HepG2 (cell line): ENCODE data around the gene STK10. TPM values are rescaled to one million over a fixed set of nuclear protein-coding genes. Genes with fewer than 3 reads are reported as not detected.

Experiments
- ATAC-seq: fragments of 200-7000 bp; cut with Tn5 transposase; 3 replicates; pipeline ENCODE4 v1.9.1; 2020; ENCODE audit warnings: mild to moderate bottlenecking, moderate library complexity
- BruUV-seq: library from RNA; stranded (reverse); fragments of 400-500 nt; replicated peaks from 2 replicates; lab custom pipeline; 2021; lab: Mats Ljungman, UMichigan
- CTCF ChIA-PET: fragments of 300-600 bp; formaldehyde crosslinking; extraction: SDS; loops from one replicate; lab custom pipeline; 2021; ENCODE audit warnings: low total read pairs, inconsistent platforms, low intra/inter-chr PET ratio; lab: Yijun Ruan, JAX
- POLR2A ChIA-PET: fragments of 350-600 bp; sonication (Branson Sonifier 250); formaldehyde crosslinking; loops from one replicate; lab custom pipeline; 2020; ENCODE audit warnings: antibody characterized with exemption, inconsistent platforms; lab: Yijun Ruan, JAX
- DNase-seq: peaks from one replicate; pipeline ENCODE4 v3.0.0-alpha.2; 2015; ENCODE audit warnings: low spot score
- FAIRE-seq: peaks from 3 replicates; lab custom pipeline; 2011; peaks lifted over from hg19 to GRCh38; lab: Jason Lieb, UNC
- H2AFZ ChIP-seq: one replicate; pipeline ENCODE4 v1.6.1; 2011; ENCODE audit warnings: low read length, inconsistent platforms
- H3K27ac ChIP-seq: fragments of 300-600 bp; 3 replicates; pipeline ENCODE4 v1.8.0; 2011; ENCODE audit warnings: mixed run types, mild to moderate bottlenecking, mixed read lengths, low read length, inconsistent platforms; ENCODE audit not compliant: insufficient read depth; ENCODE audit errors: extremely low read length
- H3K27me3 ChIP-seq, 2 experiments: fragments of 200-600 bp in 1 of 2; 2 replicates in 1 of 2; 3 replicates in 1 of 2; pipeline versions ENCODE4 v1.6.0 to v1.8.0; 2011; ENCODE audit warnings: low read length in 2 of 2, mild to moderate bottlenecking in 2 of 2, moderate library complexity in 2 of 2, inconsistent platforms in 1 of 2; ENCODE audit not compliant: insufficient read depth in 2 of 2, control insufficient read depth in 1 of 2
- H3K36me3 ChIP-seq, 2 experiments: fragments of 200-600 bp in 1 of 2; replicated peaks in 1 of 2; 2 replicates in 1 of 2; 3 replicates in 1 of 2; pipeline versions ENCODE4 v1.5.1 to v1.8.0; 2011; ENCODE audit warnings: low read length in 2 of 2, inconsistent platforms in 1 of 2; ENCODE audit not compliant: insufficient read depth in 2 of 2, control insufficient read depth in 1 of 2
- H3K4me1 ChIP-seq: 2 replicates; pipeline ENCODE4 v1.5.1; 2012; ENCODE audit warnings: low read length, inconsistent platforms; ENCODE audit not compliant: insufficient read depth
- H3K4me2 ChIP-seq: 2 replicates; pipeline ENCODE4 v1.6.0; 2011; ENCODE audit warnings: low read depth, low read length, inconsistent platforms
- H3K4me3 ChIP-seq, 3 experiments: fragments of 200-600 bp in 1 of 3; sonication (generic), shearing (Covaris generic) in 1 of 3; replicated peaks in 1 of 3; 2 replicates each; pipeline ENCODE4 v1.5.1; 2011 to 2016; ENCODE audit warnings: low read length in 3 of 3, inconsistent platforms in 2 of 3, low read depth in 2 of 3, mild to moderate bottlenecking in 2 of 3, control low read depth in 1 of 3, mixed read lengths in 1 of 3; ENCODE audit not compliant: insufficient read depth in 1 of 3
- H3K79me2 ChIP-seq: one replicate; pipeline ENCODE4 v1.6.1; 2011; ENCODE audit warnings: low read length, inconsistent platforms; ENCODE audit not compliant: insufficient read depth
- H3K9ac ChIP-seq: 2 replicates; pipeline ENCODE4 v1.6.0; 2011; ENCODE audit warnings: mild to moderate bottlenecking, low read depth, low read length, inconsistent platforms; ENCODE audit not compliant: insufficient read depth
- H3K9me3 ChIP-seq: 2 replicates; pipeline ENCODE4 v1.5.1; 2012; ENCODE audit warnings: mild to moderate bottlenecking, low read length
- H4K20me1 ChIP-seq: 2 replicates; pipeline ENCODE4 v1.6.0; 2011; ENCODE audit warnings: inconsistent platforms, mild to moderate bottlenecking, low read length, moderate library complexity; ENCODE audit not compliant: insufficient read depth
- ESRRA ChIP-seq: sonication (generic); formaldehyde crosslinking; IDR thresholded peaks from 2 replicates; pipeline ENCODE4 v1.5.1; 2020; ENCODE audit warnings: mild to moderate bottlenecking, low read depth, missing genetic modification reagents
- KDM2A ChIP-seq: sonication (generic); formaldehyde crosslinking; IDR thresholded peaks from 2 replicates; pipeline ENCODE4 v1.4.0; 2020; ENCODE audit warnings: low read depth, missing genetic modification reagents, borderline replicate concordance
- NFIB ChIP-seq: sonication (generic); formaldehyde crosslinking; IDR thresholded peaks from 2 replicates; pipeline ENCODE4 v1.9.0; 2021; ENCODE audit warnings: missing genetic modification reagents, mild to moderate bottlenecking, borderline replicate concordance
- SIN3A ChIP-seq: IDR thresholded peaks from 2 replicates; pipeline ENCODE4 v1.6.1; 2011; ENCODE audit warnings: low read depth, mild to moderate bottlenecking, control low read depth, low read length, borderline replicate concordance
- ZNF232 ChIP-seq: sonication (generic); formaldehyde crosslinking; IDR thresholded peaks from 2 replicates; pipeline ENCODE4 v1.4.0; 2020; ENCODE audit warnings: missing genetic modification reagents, borderline replicate concordance
- ZNF235 ChIP-seq: sonication (generic); formaldehyde crosslinking; IDR thresholded peaks from 2 replicates; pipeline ENCODE4 v1.8.1; 2023; ENCODE audit warnings: mild to moderate bottlenecking, missing genetic modification reagents, borderline replicate concordance
- ZNF747 ChIP-seq: sonication (generic); formaldehyde crosslinking; IDR thresholded peaks from 2 replicates; pipeline ENCODE4 v1.8.1; 2023; ENCODE audit warnings: missing genetic modification reagents, mild to moderate bottlenecking, borderline replicate concordance
- ZNF788 ChIP-seq: sonication (generic); formaldehyde crosslinking; IDR thresholded peaks from 2 replicates; pipeline ENCODE4 v1.5.0; 2020; ENCODE audit warnings: mild to moderate bottlenecking, missing genetic modification reagents, borderline replicate concordance
- ZSCAN25 ChIP-seq: sonication (generic); formaldehyde crosslinking; IDR thresholded peaks from 2 replicates; pipeline ENCODE4 v1.8.0; 2022; ENCODE audit warnings: mild to moderate bottlenecking, missing genetic modification reagents
- ZSCAN30 ChIP-seq: sonication (generic); formaldehyde crosslinking; IDR thresholded peaks from 2 replicates; pipeline ENCODE4 v1.5.0; 2020; ENCODE audit warnings: mild to moderate bottlenecking, missing genetic modification reagents
- WGBS: methylation state at CpG from one replicate; pipeline ENCODE4 v1.1.6; 2017; ENCODE audit warnings: low lambda C conversion rate; 5-methylcytosine and 5-hydroxymethylcytosine counted together
- in situ Hi-C: cut with HindIII; loops from 2 replicates; pipeline ENCODE4 v1.10.0; 2017; ENCODE audit warnings: low pct_unique_long_range_greater_than_20kb; ENCODE audit not compliant: extremely low pct_ligation_motif_present
- intact Hi-C: fragments of 100-400 bp; cut with micrococcal nuclease; formaldehyde crosslinking; loops from one replicate; pipeline ENCODE4 v1.10.0; 2022; ENCODE audit not compliant: unreplicated experiment
- polyA plus RNA-seq, 8 experiments: library from polyadenylated mRNA; depleted of rRNA in 3 of 8; stranded (reverse) in 7 of 8; unstranded in 1 of 8; fragments of >200 nt; fragmentation: Illumina TruSeq in 4 of 8; extraction: Trizol in 4 of 8; gene quantifications; 2 replicates each; pipeline versions ENCODE4 v1.2.1 to v1.2.3, GENCODE V29; 2011 to 2016; ENCODE audit warnings: low read depth in 4 of 8, missing spikeins in 1 of 8, mixed read lengths in 1 of 8; ENCODE audit not compliant: insufficient read depth in 1 of 8
- total RNA-seq, 5 experiments: library from RNA; depleted of rRNA; stranded (reverse); fragments of >200 nt; fragmentation: Illumina TruSeq; extraction: Trizol; gene quantifications; 2 replicates each; pipeline ENCODE4 v1.2.3, GENCODE V29; 2016; ENCODE audit warnings: low read depth in 1 of 5
- TF ChIP-seq, protein P1 (sequence below): sonication (generic); formaldehyde crosslinking; IDR thresholded peaks from 2 replicates; pipeline ENCODE4 v1.4.0; 2020; ENCODE audit warnings: low read depth, mild to moderate bottlenecking, missing genetic modification reagents
- TF ChIP-seq, protein P2 (sequence below): sonication (generic); formaldehyde crosslinking; IDR thresholded peaks from 2 replicates; pipeline ENCODE4 v1.5.0; 2020; ENCODE audit warnings: mild to moderate bottlenecking, missing genetic modification reagents, borderline replicate concordance
- TF ChIP-seq, protein P3 (sequence below): sonication (generic); formaldehyde crosslinking; IDR thresholded peaks from 2 replicates; pipeline ENCODE4 v1.5.0; 2020; ENCODE audit warnings: missing genetic modification reagents

STK10 gene
- total and polyA plus RNA-seq, 2 of the 13 experiments (the other 11 are each of a cell fraction or from before 2014, with no cell fraction given), result 7.0 to 7.2 TPM

DNA sequence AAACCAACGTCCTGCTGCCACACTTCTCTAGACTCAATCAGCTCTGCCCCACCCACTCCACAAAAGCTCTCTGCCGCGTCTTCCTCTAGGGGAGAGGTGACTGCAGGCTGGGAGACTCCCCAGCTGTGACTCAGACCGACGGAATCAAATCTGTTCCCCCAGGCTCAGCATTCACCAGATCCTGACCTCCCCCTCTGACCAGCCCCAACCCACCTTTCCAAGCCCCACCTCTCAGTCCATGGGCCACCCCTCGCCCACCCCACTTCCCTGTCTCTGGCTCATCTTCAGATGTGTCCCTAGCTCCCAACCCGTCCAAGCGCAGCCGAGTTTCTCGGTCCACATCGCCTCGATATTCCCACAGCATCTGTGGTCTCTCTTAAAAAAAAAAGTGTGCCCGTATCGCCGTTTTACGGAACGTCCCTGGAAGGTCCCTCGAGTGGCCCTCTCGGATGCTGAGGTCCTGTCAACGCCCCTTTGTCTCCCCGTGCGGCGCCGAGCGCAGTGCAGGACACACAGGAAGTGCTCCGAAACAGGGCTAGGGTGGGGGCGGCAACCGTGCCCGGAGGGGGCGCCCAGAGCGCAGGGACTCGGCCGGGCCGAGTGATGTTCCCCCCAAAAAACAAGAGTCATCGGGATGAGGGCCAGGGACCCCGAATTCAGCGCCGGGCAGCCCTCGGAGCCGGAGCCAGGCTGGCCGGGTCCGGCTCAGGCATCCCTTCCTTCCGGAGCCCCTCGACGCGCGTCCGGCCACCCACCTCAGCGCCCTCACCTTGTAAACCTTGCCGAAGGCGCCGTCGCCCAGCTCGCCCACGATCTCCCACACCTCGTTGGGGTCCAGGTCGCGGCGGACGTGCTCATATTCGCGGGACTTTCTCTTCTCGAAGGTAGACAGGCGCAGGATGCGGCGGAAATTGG is 649 bp downstream of the STK10 start:
- peaks cover 6% of the 10 kb centered on the region for H3K79me2 ChIP-seq
- ChIA-PET CTCF (interaction anchor here (1.5 to 3.0 kb wide), 2 partner anchors 81 to 106 kb away, joined by 6 to 40 read pairs; no protein-coding TSS in a partner anchor), POLR2A (interaction anchor here (0.9 to 5.0 kb wide), 9 partner anchors 13 to 181 kb away, joined by 3 to 48 read pairs (median 4); partner anchors contain the start of gene FBXW11)
- H3K4me3 ChIP-seq, result peak overlapping the region; percentile 91 to 95 (median 93)
- in situ Hi-C loops (loop anchor here (5.0 kb wide), 1 partner anchor 75 kb away; no protein-coding TSS in a partner anchor), intact Hi-C loops (loop anchor here (1.0 to 2.0 kb wide), 4 partner anchors 23 to 106 kb away; no protein-coding TSS in a partner anchor)
- peak; percentile 44 for DNase-seq
- H3K9me3 ChIP-seq, result no peaks in the 10 kb centered on the region
- H2AFZ ChIP-seq, result peak overlapping the region; percentile 2
- no peaks in the 10 kb centered on the region for H3K27me3 ChIP-seq
- H3K9ac ChIP-seq, result peak overlapping the region; percentile 70
- no peaks in the 10 kb centered on the region for H4K20me1 ChIP-seq
- peak overlapping the region; percentile 58 for H3K27ac ChIP-seq
- no peak for FAIRE-seq
- 0 out of 5 replicates have a peak, but pooled peaks cover 0 to 1% of the 10 kb centered on the region in 2 experiments for H3K36me3 ChIP-seq
- H3K4me1 ChIP-seq, result peaks cover 29% of the 10 kb centered on the region
- BruUV-seq, result TSS peak; percentile 67
- 9% methylated on average over 11 of the region's 66 CpGs for WGBS
- ATAC-seq, result peak; percentile 32
- H3K4me2 ChIP-seq, result peak overlapping the region; percentile 93
- TF ChIP-seq SIN3A, result peak; percentile 39; the same call in 1 of the 2 replicates
- TF ChIP-seq ZNF235 (CRISPR knock-in tag), result peak; percentile 89; the same call in 1 of the 2 replicates
- TF ChIP-seq, protein P1, sequence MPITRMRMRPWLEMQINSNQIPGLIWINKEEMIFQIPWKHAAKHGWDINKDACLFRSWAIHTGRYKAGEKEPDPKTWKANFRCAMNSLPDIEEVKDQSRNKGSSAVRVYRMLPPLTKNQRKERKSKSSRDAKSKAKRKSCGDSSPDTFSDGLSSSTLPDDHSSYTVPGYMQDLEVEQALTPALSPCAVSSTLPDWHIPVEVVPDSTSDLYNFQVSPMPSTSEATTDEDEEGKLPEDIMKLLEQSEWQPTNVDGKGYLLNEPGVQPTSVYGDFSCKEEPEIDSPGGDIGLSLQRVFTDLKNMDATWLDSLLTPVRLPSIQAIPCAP (CRISPR knock-in tag), result 0 out of 2 replicates have a peak, but pooled peaks have one; percentile 24
- TF ChIP-seq ZSCAN30 (CRISPR knock-in tag), result no peak
- TF ChIP-seq ESRRA (CRISPR knock-in tag), result 0 out of 2 replicates have a peak, but pooled peaks have one; percentile 23
- no peak for TF ChIP-seq ZNF788 (CRISPR knock-in tag)
- TF ChIP-seq KDM2A (CRISPR knock-in tag), result peak; percentile 27; the same call in 1 of the 2 replicates
- TF ChIP-seq NFIB (CRISPR knock-in tag), result no peak
- TF ChIP-seq ZNF232 (CRISPR knock-in tag), result 0 out of 2 replicates have a peak, but pooled peaks have one; percentile 27
- no peak for TF ChIP-seq ZSCAN25 (CRISPR knock-in tag)
- TF ChIP-seq, protein P2, sequence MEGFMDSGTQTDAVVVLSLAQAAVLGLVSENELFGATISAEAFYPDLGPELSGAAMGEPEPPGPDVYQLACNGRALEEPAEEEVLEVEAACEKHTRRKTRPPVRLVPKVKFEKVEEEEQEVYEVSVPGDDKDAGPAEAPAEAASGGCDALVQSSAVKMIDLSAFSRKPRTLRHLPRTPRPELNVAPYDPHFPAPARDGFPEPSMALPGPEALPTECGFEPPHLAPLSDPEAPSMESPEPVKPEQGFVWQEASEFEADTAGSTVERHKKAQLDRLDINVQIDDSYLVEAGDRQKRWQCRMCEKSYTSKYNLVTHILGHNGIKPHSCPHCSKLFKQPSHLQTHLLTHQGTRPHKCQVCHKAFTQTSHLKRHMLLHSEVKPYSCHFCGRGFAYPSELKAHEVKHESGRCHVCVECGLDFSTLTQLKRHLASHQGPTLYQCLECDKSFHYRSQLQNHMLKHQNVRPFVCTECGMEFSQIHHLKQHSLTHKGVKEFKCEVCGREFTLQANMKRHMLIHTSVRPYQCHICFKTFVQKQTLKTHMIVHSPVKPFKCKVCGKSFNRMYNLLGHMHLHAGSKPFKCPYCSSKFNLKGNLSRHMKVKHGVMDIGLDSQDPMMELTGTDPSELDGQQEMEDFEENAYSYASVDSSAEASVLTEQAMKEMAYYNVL (CRISPR knock-in tag), result 0 out of 2 replicates have a peak, but pooled peaks have one; percentile 34
- no peak for TF ChIP-seq ZNF747 (CRISPR knock-in tag)
- TF ChIP-seq, protein P3, sequence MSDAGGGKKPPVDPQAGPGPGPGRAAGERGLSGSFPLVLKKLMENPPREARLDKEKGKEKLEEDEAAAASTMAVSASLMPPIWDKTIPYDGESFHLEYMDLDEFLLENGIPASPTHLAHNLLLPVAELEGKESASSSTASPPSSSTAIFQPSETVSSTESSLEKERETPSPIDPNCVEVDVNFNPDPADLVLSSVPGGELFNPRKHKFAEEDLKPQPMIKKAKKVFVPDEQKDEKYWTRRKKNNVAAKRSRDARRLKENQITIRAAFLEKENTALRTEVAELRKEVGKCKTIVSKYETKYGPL (CRISPR knock-in tag), result no peak
